ENCODE measurements around the gene WFDC1. TPM values are rescaled to one million over a fixed set of nuclear protein-coding genes. Genes with fewer than 3 reads are reported as not detected.

Gene WFDC1
- total and polyA plus RNA-seq, 2 donors (not counting 1 experiment from before 2014, with no cell fraction given): 32.1 to 34.0 TPM

DNA sequence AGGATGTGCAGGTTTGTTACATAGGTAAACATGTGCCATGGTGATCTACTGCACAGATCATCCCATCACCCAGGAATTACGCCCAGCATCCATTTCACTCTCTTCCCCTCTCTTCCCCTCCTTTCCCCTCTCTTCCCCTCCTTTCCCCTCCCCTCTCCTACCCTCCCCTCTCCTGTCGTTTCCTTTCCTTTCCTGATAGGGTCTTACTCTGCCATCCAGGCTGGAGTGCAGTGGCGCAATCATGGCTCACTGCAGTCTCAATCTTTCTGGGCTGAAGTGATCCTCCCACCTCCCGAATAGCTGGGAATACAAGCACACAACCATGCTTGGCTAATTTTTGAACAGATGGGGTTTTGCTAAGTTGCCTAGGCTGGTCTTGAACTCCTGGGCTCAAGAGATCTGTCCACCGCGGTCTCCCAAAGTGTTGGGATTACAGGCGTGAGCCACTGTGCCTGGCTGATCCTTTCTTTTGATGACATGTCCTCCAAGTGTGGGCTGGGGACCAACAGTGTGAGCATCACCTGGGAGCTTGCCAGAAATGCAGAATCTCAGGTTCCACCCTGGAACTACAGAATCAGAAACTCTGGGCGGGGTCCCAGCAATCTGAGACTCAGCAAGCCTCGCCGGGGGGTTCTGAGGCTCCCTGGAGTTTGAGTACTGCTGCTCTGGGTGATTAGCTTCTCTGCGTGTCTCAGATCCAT lies 84.5 kb downstream of the WFDC1 start:
- no peaks in the 10 kb centered on the region for H4K20me1 ChIP-seq (ENCODE audit: control insufficient read depth, extremely low read depth, insufficient read depth, low read length)

More for the DNA sequence above, 84.5 kb downstream of the WFDC1 start:
- H3K4me2 ChIP-seq (ENCODE audit: extremely low read depth, insufficient read depth, low read length): no peak overlapping the region
- no peak overlapping the region for H3K9ac ChIP-seq (ENCODE audit: insufficient read depth, low read length)
- peaks cover 8% of the 10 kb centered on the region for H3K27me3 ChIP-seq (ENCODE audit: control insufficient read depth, insufficient read depth, low read length)
- H3K27ac ChIP-seq (ENCODE audit: insufficient read depth, low read length): no peak overlapping the region
- no peak for DNase-seq (ENCODE audit: low read depth in 2 of 2)
- no peaks in the 10 kb centered on the region for H3K79me2 ChIP-seq (ENCODE audit: control insufficient read depth, insufficient read depth, low read length)
- H3K36me3 ChIP-seq (ENCODE audit: control insufficient read depth, insufficient read depth, low read length): no peaks in the 10 kb centered on the region
- H3K4me1 ChIP-seq (ENCODE audit: control insufficient read depth, extremely low read depth, insufficient read depth, low read length): no peaks in the 10 kb centered on the region
- TF ChIP-seq EZH2 (IDR thresholded peaks at IDR 0.05; ENCODE audit: low read length, missing control alignments): no peak
- TF ChIP-seq, protein P1, sequence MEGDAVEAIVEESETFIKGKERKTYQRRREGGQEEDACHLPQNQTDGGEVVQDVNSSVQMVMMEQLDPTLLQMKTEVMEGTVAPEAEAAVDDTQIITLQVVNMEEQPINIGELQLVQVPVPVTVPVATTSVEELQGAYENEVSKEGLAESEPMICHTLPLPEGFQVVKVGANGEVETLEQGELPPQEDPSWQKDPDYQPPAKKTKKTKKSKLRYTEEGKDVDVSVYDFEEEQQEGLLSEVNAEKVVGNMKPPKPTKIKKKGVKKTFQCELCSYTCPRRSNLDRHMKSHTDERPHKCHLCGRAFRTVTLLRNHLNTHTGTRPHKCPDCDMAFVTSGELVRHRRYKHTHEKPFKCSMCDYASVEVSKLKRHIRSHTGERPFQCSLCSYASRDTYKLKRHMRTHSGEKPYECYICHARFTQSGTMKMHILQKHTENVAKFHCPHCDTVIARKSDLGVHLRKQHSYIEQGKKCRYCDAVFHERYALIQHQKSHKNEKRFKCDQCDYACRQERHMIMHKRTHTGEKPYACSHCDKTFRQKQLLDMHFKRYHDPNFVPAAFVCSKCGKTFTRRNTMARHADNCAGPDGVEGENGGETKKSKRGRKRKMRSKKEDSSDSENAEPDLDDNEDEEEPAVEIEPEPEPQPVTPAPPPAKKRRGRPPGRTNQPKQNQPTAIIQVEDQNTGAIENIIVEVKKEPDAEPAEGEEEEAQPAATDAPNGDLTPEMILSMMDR (conservative IDR thresholded peaks at IDR 0.05 in 1 of 2, IDR thresholded peaks at IDR 0.05 in 1 of 2; ENCODE audit: low read depth in 1 of 2, low read length in 2 of 2): no peak
- no peaks in the 10 kb centered on the region for H3K9me3 ChIP-seq (ENCODE audit: control insufficient read depth, insufficient read depth, low read depth, low read length)
- no peak overlapping the region for H3K4me3 ChIP-seq (replicated peaks in 1 of 4; ENCODE audit: control extremely low read depth in 1 of 4, insufficient read depth in 1 of 4, low read depth in 3 of 4, low read length in 4 of 4)
- H2AFZ ChIP-seq (ENCODE audit: low read length): no peak overlapping the region

Other genes starting within 250 kb of the WFDC1 start
- 96.0 and 109 TPM in 2 replicates for gene MBTPS1, start 177.9 kb upstream of the WFDC1 start, total RNA-seq
- 65.9 and 80.3 TPM in 2 replicates for gene MBTPS1, start 177.9 kb upstream of the WFDC1 start, polyA plus RNA-seq
- gene HSDL1, start 149.7 kb upstream of the WFDC1 start, total RNA-seq: 21.8 and 24.8 TPM in 2 replicates
- gene HSDL1, start 149.7 kb upstream of the WFDC1 start, polyA plus RNA-seq: 18.3 and 23.6 TPM in 2 replicates
- gene DNAAF1, start 149.6 kb upstream of the WFDC1 start, total RNA-seq: not detected in 2 replicates
- not detected in 2 replicates for gene DNAAF1, start 149.6 kb upstream of the WFDC1 start, polyA plus RNA-seq
- 9.8 and 12.9 TPM in 2 replicates for gene TAF1C, start 107.8 kb upstream of the WFDC1 start, total RNA-seq
- gene TAF1C, start 107.8 kb upstream of the WFDC1 start, polyA plus RNA-seq: 9.3 and 15.9 TPM in 2 replicates
- gene ADAD2, start 103.7 kb upstream of the WFDC1 start, total RNA-seq: not detected in 2 replicates
- gene ADAD2, start 103.7 kb upstream of the WFDC1 start, polyA plus RNA-seq: not detected in 2 replicates
- gene KCNG4, start 54.9 kb upstream of the WFDC1 start, total RNA-seq: not detected in 2 replicates
- not detected in 2 replicates for gene KCNG4, start 54.9 kb upstream of the WFDC1 start, polyA plus RNA-seq
- gene ATP2C2, start 73.7 kb downstream of the WFDC1 start, total RNA-seq: not detected in 2 replicates
- not detected in 2 replicates for gene ATP2C2, start 73.7 kb downstream of the WFDC1 start, polyA plus RNA-seq
- 16.9 and 17.3 TPM in 2 replicates for gene MEAK7, start 209.8 kb downstream of the WFDC1 start, total RNA-seq
- gene MEAK7, start 209.8 kb downstream of the WFDC1 start, polyA plus RNA-seq: 19.6 and 23.4 TPM in 2 replicates